WTC11 (cell line): ENCODE results near the gene PROK1. TPM values are rescaled to one million over a fixed set of nuclear protein-coding genes. Genes with fewer than 3 reads are reported as not detected.
"Not testable (repeated sequence)": the region's sequence is repeated elsewhere in the genome, so short reads cannot be mapped to it uniquely, and the experiment has no call there.

Experiments
- ATAC-seq: fragments of 200-7000 bp; cut with Tn5 transposase; 2 replicates; pipeline ENCODE4 v1.10.0; 2021; ENCODE audit warnings: mild to moderate bottlenecking, moderate library complexity
- CTCF ChIA-PET: fragments of 300-600 bp; sonication (Branson Sonifier 250); formaldehyde crosslinking; loops from one replicate; lab custom pipeline; 2021; ENCODE audit warnings: antibody characterized with exemption; lab: Charles Lee
- POLR2A ChIA-PET: fragments of 350-600 bp; sonication (Branson Sonifier 250); formaldehyde crosslinking; loops from one replicate; lab custom pipeline; 2021; ENCODE audit warnings: antibody characterized with exemption; lab: Charles Lee
- DNase-seq: peaks from one replicate; pipeline ENCODE4 v3.0.0; 2021; ENCODE audit warnings: low spot score
- H3K27ac Mint-ChIP-seq: 2 replicates; pipeline ENCODE4 v1.8.0; 2021; ENCODE audit warnings: mixed read lengths
- H3K27me3 Mint-ChIP-seq: 2 replicates; pipeline ENCODE4 v1.8.0; 2021; ENCODE audit warnings: low read depth, mild to moderate bottlenecking, moderate library complexity, mixed read lengths
- H3K36me3 Mint-ChIP-seq: 2 replicates; pipeline ENCODE4 v1.8.0; 2021; ENCODE audit warnings: mixed read lengths
- H3K4me1 Mint-ChIP-seq: 2 replicates; pipeline ENCODE4 v1.8.0; 2022; ENCODE audit warnings: mixed read lengths
- H3K4me3 Mint-ChIP-seq: 2 replicates; pipeline ENCODE4 v1.8.0; 2021; ENCODE audit warnings: mild to moderate bottlenecking, moderate library complexity, mixed read lengths
- H3K9me3 Mint-ChIP-seq: 2 replicates; pipeline ENCODE4 v1.8.0; 2021; ENCODE audit warnings: mixed read lengths
- E2F4 ChIP-seq: sonication (generic); formaldehyde crosslinking; IDR thresholded peaks from 2 replicates; pipeline ENCODE4 v1.8.1; 2022; ENCODE audit warnings: low read depth, mild to moderate bottlenecking, moderate library complexity, missing genetic modification reagents, borderline replicate concordance
- ERG ChIP-seq: fragments of 250-450 bp; sonication (Bioruptor Pico); IDR thresholded peaks from 2 replicates; pipeline ENCODE4 v1.8.0; 2021; ENCODE audit warnings: mild to moderate bottlenecking
- ETV6 ChIP-seq: sonication (generic); formaldehyde crosslinking; IDR thresholded peaks from 2 replicates; pipeline ENCODE4 v1.8.1; 2022; ENCODE audit warnings: mild to moderate bottlenecking, missing genetic modification reagents
- FOXP1 ChIP-seq: sonication (generic); formaldehyde crosslinking; IDR thresholded peaks from 2 replicates; pipeline ENCODE4 v1.8.0; 2022; ENCODE audit warnings: missing genetic modification reagents, mild to moderate bottlenecking, moderate library complexity, borderline replicate concordance
- JAZF1 ChIP-seq: fragments of 250-450 bp; sonication (Bioruptor Pico); IDR thresholded peaks from 2 replicates; pipeline ENCODE4 v1.9.0; 2021; ENCODE audit warnings: moderate library complexity, mild to moderate bottlenecking, inconsistent platforms
- MAX ChIP-seq: sonication (generic); formaldehyde crosslinking; IDR thresholded peaks from 2 replicates; pipeline ENCODE4 v1.8.0; 2022; ENCODE audit warnings: mild to moderate bottlenecking, missing genetic modification reagents
- MLX ChIP-seq: sonication (generic); formaldehyde crosslinking; IDR thresholded peaks from 2 replicates; pipeline ENCODE4 v1.8.1; 2023; ENCODE audit warnings: mild to moderate bottlenecking, missing genetic modification reagents, moderate library complexity
- NFYB ChIP-seq: sonication (generic); formaldehyde crosslinking; conservative IDR thresholded peaks from 2 replicates; pipeline ENCODE4 v1.8.0; 2022; ENCODE audit warnings: low read depth, missing genetic modification reagents
- RELA ChIP-seq: sonication (generic); formaldehyde crosslinking; IDR thresholded peaks from 2 replicates; pipeline ENCODE4 v1.8.1; 2022; ENCODE audit warnings: missing genetic modification reagents, mild to moderate bottlenecking, borderline replicate concordance
- TCF7 ChIP-seq: sonication (generic); formaldehyde crosslinking; IDR thresholded peaks from 2 replicates; pipeline ENCODE4 v1.8.0; 2022; ENCODE audit warnings: mild to moderate bottlenecking, low read depth, missing genetic modification reagents, moderate library complexity
- ZNF219 ChIP-seq: sonication (generic); formaldehyde crosslinking; IDR thresholded peaks from 2 replicates; pipeline ENCODE4 v1.8.0; 2023; ENCODE audit warnings: missing genetic modification reagents, mild to moderate bottlenecking, borderline replicate concordance
- ZNF232 ChIP-seq: sonication (generic); formaldehyde crosslinking; IDR thresholded peaks from 2 replicates; pipeline ENCODE4 v1.8.0; 2022; ENCODE audit warnings: mild to moderate bottlenecking, missing genetic modification reagents
- total RNA-seq: library from RNA; stranded (reverse); gene quantifications from 3 replicates; pipeline ENCODE4 v1.2.3, GENCODE V29; 2021
- TF ChIP-seq, protein P1 (sequence below): sonication (generic); formaldehyde crosslinking; IDR thresholded peaks from 2 replicates; pipeline ENCODE4 v1.8.0; 2022; ENCODE audit warnings: mild to moderate bottlenecking, missing genetic modification reagents
- TF ChIP-seq, protein P2 (sequence below): sonication (generic); formaldehyde crosslinking; IDR thresholded peaks from 2 replicates; pipeline ENCODE4 v1.8.1; 2022; ENCODE audit warnings: mild to moderate bottlenecking, moderate library complexity, missing genetic modification reagents
- TF ChIP-seq, protein P3 (sequence below): sonication (generic); formaldehyde crosslinking; IDR thresholded peaks from 2 replicates; pipeline ENCODE4 v1.8.1; 2022; ENCODE audit warnings: missing genetic modification reagents, borderline replicate concordance
- TF ChIP-seq, protein P4 (sequence below): fragments of 250-450 bp; sonication (Bioruptor Pico); IDR thresholded peaks from 2 replicates; pipeline ENCODE4 v1.9.0; 2021; ENCODE audit warnings: mild to moderate bottlenecking
- TF ChIP-seq, protein P5 (sequence below): sonication (generic); formaldehyde crosslinking; IDR thresholded peaks from 2 replicates; pipeline ENCODE4 v1.8.0; 2023; ENCODE audit warnings: missing genetic modification reagents

Gene PROK1
- total RNA-seq, 1 experiment from 2014 or later: not detected

DNA sequence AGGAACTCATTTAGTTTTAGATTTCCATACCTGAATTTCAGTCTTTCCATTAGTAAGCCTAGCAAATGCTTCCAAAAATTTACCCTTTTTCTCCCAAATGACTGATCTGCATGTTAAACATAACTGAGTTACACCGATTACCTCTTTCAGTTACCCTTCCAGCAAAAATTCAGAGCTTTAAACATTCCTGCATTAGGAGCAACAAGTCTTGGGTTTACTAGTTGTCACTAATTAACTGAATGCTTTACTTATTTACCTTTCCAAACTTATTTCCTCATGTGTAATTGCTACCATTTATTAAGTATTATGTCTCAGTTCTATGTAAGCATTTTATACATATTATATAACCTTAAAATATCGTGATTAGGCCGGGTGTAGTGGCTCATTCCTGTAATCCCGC is 46.5 kb upstream of the PROK1 start:
- no peak overlapping the region for H3K4me3 Mint-ChIP-seq
- no peaks in the 10 kb centered on the region for H3K9me3 Mint-ChIP-seq
- peaks cover 24% of the 10 kb centered on the region for H3K36me3 Mint-ChIP-seq
- CTCF ChIA-PET: interaction anchor here (0.6 to 1.7 kb wide), 2 partner anchors 9 to 56 kb away, joined by 3 to 5 read pairs; no protein-coding TSS in a partner anchor
- DNase-seq: no peak
- no peak for TF ChIP-seq NFYB
- TF ChIP-seq, protein P1, sequence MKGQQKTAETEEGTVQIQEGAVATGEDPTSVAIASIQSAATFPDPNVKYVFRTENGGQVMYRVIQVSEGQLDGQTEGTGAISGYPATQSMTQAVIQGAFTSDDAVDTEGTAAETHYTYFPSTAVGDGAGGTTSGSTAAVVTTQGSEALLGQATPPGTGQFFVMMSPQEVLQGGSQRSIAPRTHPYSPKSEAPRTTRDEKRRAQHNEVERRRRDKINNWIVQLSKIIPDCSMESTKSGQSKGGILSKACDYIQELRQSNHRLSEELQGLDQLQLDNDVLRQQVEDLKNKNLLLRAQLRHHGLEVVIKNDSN (CRISPR knock-in tag): no peak
- POLR2A ChIA-PET: interaction anchor here (0.7 kb wide), 1 partner anchor 9 kb away, joined by 4 read pairs; no protein-coding TSS in a partner anchor
- peaks cover 14% of the 10 kb centered on the region for H3K4me1 Mint-ChIP-seq
- H3K27me3 Mint-ChIP-seq: 0 out of 2 replicates have a peak, but pooled peaks cover 2% of the 10 kb centered on the region
- H3K27ac Mint-ChIP-seq: no peak overlapping the region
- no peak for ATAC-seq

DNA sequence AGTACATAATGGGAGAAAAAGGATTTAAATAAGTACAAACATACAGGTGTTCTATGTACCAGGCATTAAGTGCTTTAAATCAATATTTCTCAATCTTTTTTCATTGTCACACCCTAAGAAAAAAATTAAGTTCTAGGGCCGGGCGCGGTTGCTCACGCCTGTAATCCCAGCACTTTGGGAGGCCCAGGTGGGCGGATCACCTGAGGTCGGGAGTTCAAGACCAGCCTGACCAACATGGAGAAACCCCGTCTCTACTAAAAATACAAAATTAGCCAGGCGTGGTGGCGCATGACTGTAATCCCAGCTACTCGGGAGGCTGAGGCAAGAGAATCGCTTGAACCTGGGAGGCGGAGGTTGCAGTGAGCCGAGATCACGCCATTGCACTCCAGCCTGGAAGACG is 44.5 kb upstream of the PROK1 start:
- Mint-ChIP-seq H3K36me3 (peaks cover 12% of the 10 kb centered on the region), H3K4me1 (peaks cover 14% of the 10 kb centered on the region), H3K4me3 (peak overlapping the region; percentile 97)
- H3K27ac Mint-ChIP-seq, H3K27me3 Mint-ChIP-seq, H3K9me3 Mint-ChIP-seq, ATAC-seq, DNase-seq, POLR2A ChIA-PET, CTCF ChIA-PET: not testable (repeated sequence)

- H3K27me3 Mint-ChIP-seq: 0 out of 2 replicates have a peak, but pooled peaks cover 2% of the 10 kb centered on the region
- H3K27ac Mint-ChIP-seq: peak within 1 kb of the TSS; percentile 98
- ChIA-PET CTCF (interaction anchor here (0.6 to 7.3 kb wide), 6 partner anchors 47 to 211 kb away, joined by 3 to 106 read pairs (median 10); no protein-coding TSS in a partner anchor), POLR2A (no interaction called here)
- no peaks in the 10 kb centered on the region for H3K9me3 Mint-ChIP-seq
- peak within 1 kb of the TSS; percentile 97 for H3K4me3 Mint-ChIP-seq
- DNase-seq (peak; percentile 87), ATAC-seq (peak; percentile 89)
- peaks cover 14% of the 10 kb centered on the region for H3K4me1 Mint-ChIP-seq
- H3K36me3 Mint-ChIP-seq: peaks cover 12% of the 10 kb centered on the region
- TF ChIP-seq ZNF219 (CRISPR knock-in tag) (no peak; the same call in 1 of the 2 replicates), E2F4 (no peak), ERG (CRISPR knock-in tag) (no peak), RELA (CRISPR knock-in tag) (peak; percentile 90; the same call in 1 of the 2 replicates), JAZF1 (CRISPR knock-in tag) (no peak), MAX (peak; percentile 96), FOXP1 (CRISPR knock-in tag) (peak; percentile 97), ETV6 (peak; percentile 89), TCF7 (CRISPR knock-in tag) (no peak; the same call in 1 of the 2 replicates), MLX (CRISPR knock-in tag) (no peak), ZNF232 (CRISPR knock-in tag) (peak; percentile 95)
- TF ChIP-seq, protein P2, sequence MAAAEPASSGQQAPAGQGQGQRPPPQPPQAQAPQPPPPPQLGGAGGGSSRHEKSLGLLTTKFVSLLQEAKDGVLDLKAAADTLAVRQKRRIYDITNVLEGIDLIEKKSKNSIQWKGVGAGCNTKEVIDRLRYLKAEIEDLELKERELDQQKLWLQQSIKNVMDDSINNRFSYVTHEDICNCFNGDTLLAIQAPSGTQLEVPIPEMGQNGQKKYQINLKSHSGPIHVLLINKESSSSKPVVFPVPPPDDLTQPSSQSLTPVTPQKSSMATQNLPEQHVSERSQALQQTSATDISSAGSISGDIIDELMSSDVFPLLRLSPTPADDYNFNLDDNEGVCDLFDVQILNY (CRISPR knock-in tag): 0 out of 2 replicates have a peak, but pooled peaks have one; percentile 62
- TF ChIP-seq, protein P3, sequence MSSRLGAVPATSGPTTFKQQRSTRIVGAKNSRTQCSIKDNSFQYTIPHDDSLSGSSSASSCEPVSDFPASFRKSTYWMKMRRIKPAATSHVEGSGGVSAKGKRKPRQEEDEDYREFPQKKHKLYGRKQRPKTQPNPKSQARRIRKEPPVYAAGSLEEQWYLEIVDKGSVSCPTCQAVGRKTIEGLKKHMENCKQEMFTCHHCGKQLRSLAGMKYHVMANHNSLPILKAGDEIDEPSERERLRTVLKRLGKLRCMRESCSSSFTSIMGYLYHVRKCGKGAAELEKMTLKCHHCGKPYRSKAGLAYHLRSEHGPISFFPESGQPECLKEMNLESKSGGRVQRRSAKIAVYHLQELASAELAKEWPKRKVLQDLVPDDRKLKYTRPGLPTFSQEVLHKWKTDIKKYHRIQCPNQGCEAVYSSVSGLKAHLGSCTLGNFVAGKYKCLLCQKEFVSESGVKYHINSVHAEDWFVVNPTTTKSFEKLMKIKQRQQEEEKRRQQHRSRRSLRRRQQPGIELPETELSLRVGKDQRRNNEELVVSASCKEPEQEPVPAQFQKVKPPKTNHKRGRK: no peak
- TF ChIP-seq, protein P4, sequence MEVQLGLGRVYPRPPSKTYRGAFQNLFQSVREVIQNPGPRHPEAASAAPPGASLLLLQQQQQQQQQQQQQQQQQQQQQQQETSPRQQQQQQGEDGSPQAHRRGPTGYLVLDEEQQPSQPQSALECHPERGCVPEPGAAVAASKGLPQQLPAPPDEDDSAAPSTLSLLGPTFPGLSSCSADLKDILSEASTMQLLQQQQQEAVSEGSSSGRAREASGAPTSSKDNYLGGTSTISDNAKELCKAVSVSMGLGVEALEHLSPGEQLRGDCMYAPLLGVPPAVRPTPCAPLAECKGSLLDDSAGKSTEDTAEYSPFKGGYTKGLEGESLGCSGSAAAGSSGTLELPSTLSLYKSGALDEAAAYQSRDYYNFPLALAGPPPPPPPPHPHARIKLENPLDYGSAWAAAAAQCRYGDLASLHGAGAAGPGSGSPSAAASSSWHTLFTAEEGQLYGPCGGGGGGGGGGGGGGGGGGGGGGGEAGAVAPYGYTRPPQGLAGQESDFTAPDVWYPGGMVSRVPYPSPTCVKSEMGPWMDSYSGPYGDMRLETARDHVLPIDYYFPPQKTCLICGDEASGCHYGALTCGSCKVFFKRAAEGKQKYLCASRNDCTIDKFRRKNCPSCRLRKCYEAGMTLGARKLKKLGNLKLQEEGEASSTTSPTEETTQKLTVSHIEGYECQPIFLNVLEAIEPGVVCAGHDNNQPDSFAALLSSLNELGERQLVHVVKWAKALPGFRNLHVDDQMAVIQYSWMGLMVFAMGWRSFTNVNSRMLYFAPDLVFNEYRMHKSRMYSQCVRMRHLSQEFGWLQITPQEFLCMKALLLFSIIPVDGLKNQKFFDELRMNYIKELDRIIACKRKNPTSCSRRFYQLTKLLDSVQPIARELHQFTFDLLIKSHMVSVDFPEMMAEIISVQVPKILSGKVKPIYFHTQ: no peak
- TF ChIP-seq, protein P5, sequence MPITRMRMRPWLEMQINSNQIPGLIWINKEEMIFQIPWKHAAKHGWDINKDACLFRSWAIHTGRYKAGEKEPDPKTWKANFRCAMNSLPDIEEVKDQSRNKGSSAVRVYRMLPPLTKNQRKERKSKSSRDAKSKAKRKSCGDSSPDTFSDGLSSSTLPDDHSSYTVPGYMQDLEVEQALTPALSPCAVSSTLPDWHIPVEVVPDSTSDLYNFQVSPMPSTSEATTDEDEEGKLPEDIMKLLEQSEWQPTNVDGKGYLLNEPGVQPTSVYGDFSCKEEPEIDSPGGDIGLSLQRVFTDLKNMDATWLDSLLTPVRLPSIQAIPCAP: peak; percentile 44; the same call in 1 of the 2 replicates
Measured at GRCh38 chr1:110407260-110408210, 43.4 kb upstream of the PROK1 start, which contains the start of gene LAMTOR5. LAMTOR5 (minus strand) TSS chr1:110407694; CDS start chr1:110407620, 74 bp downstream.
